ENCODE measurements around the gene ADM2.

- TF ChIP-seq CTCF (IDR thresholded peaks at IDR 0.05; ENCODE audit: insufficient read depth, low read depth, low read length): no peak
- no peak for TF ChIP-seq EZH2 (IDR thresholded peaks at IDR 0.05; ENCODE audit: insufficient read depth, low read length)
Observed at GRCh38 chr22:50507421-50507990, 26.2 kb downstream of the ADM2 start, which contains the start of gene LMF2.
